Tibial nerve (tissue), 4 donors: Measurements from ENCODE around the gene DGKE.

Experiments used
- EP300 ChIP-seq, 2 donors: sonication (generic); formaldehyde crosslinking; IDR thresholded peaks; one replicate each; pipeline ENCODE4 v1.6.1; 2017; ENCODE audit warnings: antibody characterized with exemption in 2 of 2, mild to moderate bottlenecking in 1 of 2
- POLR2A ChIP-seq, 2 donors: fragments of 450-650 bp; IDR thresholded peaks; one replicate each; pipeline ENCODE4 v1.6.1; 2017; ENCODE audit warnings: antibody characterized with exemption in 2 of 2, mild to moderate bottlenecking in 2 of 2, moderate library complexity in 2 of 2
- TF ChIP-seq, protein P1 (sequence below), 5 experiments: fragments of 200-600 bp in 3 of 5; fragments of 450-650 bp in 2 of 5; sonication (generic) in 3 of 5; IDR thresholded peaks; one replicate each; pipeline ENCODE4 v1.5.1; 2016 to 2019; ENCODE audit warnings: antibody characterized with exemption in 5 of 5, mild to moderate bottlenecking in 3 of 5, moderate library complexity in 2 of 5

DNA sequence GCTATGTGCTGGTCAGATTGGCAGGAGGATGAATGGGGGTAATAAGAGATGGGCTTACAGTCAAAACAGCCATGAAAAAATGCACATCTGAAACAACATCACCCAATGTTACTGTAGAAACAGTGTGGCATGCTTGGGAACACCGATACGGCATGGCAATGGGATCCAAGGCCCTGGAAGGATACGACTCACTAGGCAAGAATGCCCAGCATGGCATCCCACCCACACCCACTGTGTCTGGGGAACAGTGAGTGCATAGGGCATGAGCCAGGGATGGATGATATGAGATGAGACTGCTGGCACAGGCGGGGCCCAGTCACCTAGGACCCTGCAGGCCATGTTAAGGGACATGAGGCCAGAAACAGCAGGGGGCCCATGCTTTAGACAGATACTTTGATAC is 68.4 kb downstream of the DGKE start:
- TF ChIP-seq, protein P1, sequence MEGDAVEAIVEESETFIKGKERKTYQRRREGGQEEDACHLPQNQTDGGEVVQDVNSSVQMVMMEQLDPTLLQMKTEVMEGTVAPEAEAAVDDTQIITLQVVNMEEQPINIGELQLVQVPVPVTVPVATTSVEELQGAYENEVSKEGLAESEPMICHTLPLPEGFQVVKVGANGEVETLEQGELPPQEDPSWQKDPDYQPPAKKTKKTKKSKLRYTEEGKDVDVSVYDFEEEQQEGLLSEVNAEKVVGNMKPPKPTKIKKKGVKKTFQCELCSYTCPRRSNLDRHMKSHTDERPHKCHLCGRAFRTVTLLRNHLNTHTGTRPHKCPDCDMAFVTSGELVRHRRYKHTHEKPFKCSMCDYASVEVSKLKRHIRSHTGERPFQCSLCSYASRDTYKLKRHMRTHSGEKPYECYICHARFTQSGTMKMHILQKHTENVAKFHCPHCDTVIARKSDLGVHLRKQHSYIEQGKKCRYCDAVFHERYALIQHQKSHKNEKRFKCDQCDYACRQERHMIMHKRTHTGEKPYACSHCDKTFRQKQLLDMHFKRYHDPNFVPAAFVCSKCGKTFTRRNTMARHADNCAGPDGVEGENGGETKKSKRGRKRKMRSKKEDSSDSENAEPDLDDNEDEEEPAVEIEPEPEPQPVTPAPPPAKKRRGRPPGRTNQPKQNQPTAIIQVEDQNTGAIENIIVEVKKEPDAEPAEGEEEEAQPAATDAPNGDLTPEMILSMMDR (IDR thresholded peaks at IDR 0.05), result no peak
- no peak for TF ChIP-seq EP300 (IDR thresholded peaks at IDR 0.05)
- no peak for TF ChIP-seq POLR2A (IDR thresholded peaks at IDR 0.05)
